ENCODE data around the gene TNFAIP8L2.
"Not testable (repeated sequence)": the region's sequence is repeated elsewhere in the genome, so short reads cannot be mapped to it uniquely, and the experiment has no call there.

The TNFAIP8L2 gene

GRCh38 chr1:151193304-151193703 lies 36.9 kb downstream of the TNFAIP8L2 start:
- DNase-seq, result no peak

- DNase-seq, result no peak
Observed at GRCh38 chr1:151193856-151194255, 37.4 kb downstream of the TNFAIP8L2 start.

- DNase-seq, result not testable (repeated sequence)
Observed at GRCh38 chr1:151194894-151195594, 38.6 kb downstream of the TNFAIP8L2 start.

GRCh38 chr1:151196292-151196800 lies 39.9 kb downstream of the TNFAIP8L2 start:
- peak; percentile 35 for DNase-seq

- no peak for DNase-seq
Observed at GRCh38 chr1:151197863-151198253, 41.4 kb downstream of the TNFAIP8L2 start.

GRCh38 chr1:151198254-151199127 lies 42.0 kb downstream of the TNFAIP8L2 start, which contains the start of gene PIP5K1A:
TSS of gene PIP5K1A (plus strand) at chr1:151198552. CDS start at chr1:151198997, 445 bp downstream.
- DNase-seq, result peak; percentile 98

GRCh38 chr1:151199873-151200581 lies 43.6 kb downstream of the TNFAIP8L2 start:
- peak; percentile 47 for DNase-seq

- DNase-seq, result not testable (repeated sequence)
Observed at GRCh38 chr1:151205381-151205965, 49.0 kb downstream of the TNFAIP8L2 start.
